Effector CD8-positive, alpha-beta T cell (primary cell): Measurements from ENCODE around the gene ZNF200.
"Not testable (repeated sequence)": the region's sequence is repeated elsewhere in the genome, so short reads cannot be mapped to it uniquely, and the experiment has no call there.

Experiments
- DNase-seq: peaks from one replicate; lab custom pipeline; 2025; lab: John Stamatoyannopoulos, UW
- total RNA-seq, 4 experiments: gene quantifications; one replicate each; lab custom pipeline; 2026; lab: John Stamatoyannopoulos, UW

The ZNF200 gene, protein sequence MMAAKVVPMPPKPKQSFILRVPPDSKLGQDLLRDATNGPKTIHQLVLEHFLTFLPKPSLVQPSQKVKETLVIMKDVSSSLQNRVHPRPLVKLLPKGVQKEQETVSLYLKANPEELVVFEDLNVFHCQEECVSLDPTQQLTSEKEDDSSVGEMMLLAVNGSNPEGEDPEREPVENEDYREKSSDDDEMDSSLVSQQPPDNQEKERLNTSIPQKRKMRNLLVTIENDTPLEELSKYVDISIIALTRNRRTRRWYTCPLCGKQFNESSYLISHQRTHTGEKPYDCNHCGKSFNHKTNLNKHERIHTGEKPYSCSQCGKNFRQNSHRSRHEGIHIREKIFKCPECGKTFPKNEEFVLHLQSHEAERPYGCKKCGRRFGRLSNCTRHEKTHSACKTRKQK
- total RNA-seq: 24.7 to 43.8 (median 28.0) reads per million in 4 experiments

DNA sequence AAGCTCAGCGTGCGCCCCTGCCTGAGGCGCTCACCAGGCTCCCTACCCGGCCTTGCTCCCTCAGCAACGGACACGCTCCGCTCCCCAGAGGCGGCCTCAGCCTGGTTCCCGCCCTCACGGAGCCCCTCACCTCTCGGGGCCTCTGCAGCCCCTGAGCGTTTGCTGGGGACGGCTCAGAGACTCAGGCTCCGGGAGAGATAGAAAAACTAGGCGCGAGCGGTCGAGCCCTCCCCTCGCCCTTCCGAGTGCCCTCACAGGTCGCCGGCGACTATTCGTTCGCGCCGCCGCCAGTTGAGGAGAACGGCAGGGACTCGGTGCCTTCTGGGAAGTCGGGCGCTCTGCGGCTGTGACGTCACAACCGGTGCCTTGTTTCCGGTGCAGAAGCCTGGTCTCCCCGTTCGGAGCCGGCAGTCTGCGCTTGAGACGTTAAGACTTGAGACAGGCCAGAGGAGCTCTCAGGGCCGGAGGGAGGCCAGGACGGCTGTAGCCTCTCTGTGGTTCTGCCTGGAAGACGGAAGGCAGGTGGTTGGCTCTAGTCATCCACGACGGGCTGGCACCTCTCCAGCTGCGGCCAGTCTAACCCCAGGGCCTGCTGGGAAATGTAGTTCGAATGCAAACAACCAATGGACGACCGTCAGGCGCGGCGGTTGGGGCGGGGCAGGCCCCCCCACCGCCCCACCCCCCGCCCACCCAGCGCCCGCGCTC lies at the start of gene ZNF200:
TSS of gene ZNF200 (minus strand) at position 302 of the 705 bp plus-strand sequence. CDS start 1,403 bp downstream, outside the sequence.
- peak; percentile 81 for DNase-seq

DNA sequence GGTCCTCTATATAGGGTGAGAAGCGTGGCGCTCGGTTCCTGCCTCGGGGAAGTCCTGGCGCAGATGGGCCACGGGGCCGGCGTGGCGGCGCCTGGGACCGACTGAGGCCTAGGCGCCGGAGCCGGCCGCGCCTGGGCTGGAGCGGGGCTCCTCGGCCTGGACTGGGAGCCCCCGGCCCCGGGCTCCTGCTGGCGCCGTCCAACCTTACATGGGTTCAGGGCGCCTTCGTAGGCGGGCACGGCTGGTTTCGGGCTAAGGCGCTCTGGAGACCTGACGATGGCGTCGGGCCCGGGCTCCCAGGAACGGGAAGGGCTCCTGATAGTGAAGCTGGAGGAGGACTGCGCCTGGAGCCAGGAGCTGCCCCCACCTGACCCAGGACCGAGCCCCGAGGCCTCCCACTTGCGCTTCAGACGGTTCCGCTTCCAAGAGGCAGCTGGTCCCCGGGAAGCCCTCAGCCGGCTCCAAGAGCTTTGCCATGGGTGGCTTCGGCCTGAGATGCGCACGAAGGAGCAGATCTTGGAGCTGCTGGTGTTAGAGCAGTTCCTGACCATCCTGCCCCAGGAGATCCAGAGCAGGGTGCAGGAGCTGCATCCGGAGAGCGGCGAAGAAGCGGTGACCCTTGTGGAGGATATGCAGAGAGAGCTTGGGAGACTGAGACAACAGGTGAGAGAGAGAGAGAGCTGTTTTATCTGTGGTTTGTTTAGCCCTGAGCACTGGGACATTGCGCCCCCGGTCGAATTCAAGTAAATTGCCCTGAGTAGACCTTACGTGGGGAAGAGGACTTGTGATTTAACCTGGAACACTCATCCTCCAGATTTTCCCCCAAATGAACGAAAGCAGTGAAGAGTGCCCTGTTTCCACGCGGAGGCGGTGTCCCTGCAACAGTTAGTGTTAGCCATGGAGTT lies 48.8 kb upstream of the ZNF200 start:
- no peak for DNase-seq

DNA sequence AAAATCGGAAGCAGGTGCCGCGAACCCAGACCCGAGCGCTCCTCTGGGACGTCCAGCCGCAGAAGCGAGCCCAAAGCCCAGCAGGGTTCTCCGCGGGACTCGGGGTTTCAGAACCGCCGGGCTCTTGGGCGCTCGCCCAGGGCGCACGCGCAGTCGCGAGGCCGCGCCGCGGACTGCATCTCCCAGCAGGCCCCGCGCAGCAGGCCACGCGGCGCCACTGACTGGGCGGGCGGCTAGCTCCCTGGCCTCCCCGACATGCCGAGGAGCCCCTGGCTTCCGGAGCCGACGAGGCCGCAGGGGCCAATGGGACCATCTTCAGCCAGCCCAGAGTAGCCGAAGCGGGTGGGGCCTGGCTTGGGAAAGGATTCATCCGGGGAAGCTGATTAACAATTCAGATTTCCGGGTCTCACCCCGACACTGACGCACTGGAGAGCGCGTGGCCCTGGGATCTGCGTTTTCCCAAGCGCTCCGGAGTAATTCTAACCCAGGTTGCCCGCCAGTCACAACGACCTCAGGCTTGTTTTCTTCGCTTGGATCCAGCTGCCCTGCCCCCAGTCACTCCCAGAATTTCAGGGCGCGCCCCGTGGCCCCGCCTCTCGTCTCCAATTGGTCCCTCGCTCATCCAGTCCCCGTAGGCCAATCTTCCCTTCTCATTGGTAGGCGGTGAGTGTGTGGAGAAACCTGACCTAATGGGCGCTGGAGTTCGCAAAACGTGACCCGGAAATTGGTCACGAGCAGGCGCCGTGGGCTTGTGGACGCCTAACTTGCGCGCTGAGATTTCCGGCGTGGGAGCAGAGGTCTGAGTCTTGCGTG lies 48.0 kb upstream of the ZNF200 start, which contains the start of gene ZNF263:
TSS of gene ZNF263 (plus strand) at position 762 of the 813 bp plus-strand sequence. CDS start 328 bp downstream, outside the sequence.
- peak; percentile 89 for DNase-seq

DNA sequence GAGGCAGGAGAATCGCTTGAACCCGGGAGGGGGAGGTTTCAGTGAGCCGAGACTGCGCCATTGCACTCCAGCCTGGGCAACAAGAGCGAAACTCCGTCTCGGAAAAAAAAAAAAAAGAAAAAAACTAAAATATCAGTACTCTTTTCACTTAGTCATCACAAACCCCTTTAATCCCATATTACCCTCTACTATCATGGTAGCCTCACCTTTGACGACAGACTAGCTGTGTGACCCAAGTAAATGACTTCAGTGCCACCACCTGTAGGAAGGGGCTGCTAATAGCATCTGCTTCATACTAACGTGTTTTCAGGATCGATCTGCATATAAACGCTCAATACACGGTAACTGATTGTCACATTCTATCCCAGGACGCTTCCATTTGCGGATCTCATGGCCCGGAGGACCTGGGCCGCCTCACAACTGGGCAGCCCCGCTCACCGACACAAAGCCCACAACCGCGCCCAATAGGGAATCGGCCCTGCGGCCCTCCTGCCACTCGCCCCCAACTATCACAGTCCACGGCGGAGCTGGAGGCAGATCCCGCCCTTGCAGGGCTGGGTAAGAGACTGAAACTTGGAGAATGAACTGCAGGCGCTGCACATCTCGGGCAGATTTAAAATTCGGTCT lies 47.3 kb upstream of the ZNF200 start:
- DNase-seq: no peak

DNA sequence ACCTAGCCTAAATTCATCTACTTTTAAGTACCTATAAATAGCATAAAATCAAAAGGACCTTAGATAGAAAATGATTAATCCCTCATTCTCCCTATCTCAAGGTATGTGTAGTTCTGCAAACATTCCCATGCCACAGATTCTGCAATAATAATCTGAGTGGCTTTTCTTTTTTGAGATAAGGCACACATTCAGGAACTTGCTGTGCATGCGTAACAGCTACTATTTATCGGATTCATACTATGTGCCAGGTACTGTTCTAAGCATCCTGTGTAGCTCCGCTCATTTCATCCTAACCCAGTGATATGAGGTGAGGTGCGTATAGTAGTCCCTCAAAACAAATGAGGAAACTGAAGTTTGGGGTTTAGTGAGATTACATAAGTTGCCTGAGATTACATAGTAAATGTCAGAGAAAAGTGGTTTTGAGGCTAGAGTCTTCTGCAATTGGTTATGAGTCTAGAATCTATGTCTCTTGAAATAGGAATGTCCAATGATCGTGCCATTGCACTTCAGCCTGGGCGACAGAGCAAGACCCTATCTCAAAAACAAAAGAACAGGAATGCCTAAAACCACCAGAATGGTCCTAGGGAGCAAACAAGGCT lies 46.4 kb upstream of the ZNF200 start:
- DNase-seq: no peak

DNA sequence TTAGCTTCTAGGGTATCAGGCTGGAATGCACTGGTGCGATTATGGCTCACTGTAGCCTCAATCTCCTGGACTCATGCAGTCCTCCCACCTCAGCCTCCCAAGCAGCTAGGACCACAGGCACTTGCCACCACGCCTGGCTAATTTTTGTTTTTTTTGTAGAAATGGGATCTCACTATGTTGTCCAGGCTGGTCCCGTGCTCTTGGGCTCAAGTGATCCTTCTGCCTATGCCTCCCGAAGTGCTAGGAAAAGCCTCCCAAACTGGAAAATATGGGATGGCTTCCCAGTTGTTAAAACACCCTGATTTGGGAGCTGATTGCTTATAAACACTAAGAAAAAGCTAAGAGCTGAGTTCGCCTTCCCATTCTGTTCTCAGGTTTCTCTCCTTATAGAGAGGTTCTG lies 41.7 kb upstream of the ZNF200 start:
- no peak for DNase-seq

DNA sequence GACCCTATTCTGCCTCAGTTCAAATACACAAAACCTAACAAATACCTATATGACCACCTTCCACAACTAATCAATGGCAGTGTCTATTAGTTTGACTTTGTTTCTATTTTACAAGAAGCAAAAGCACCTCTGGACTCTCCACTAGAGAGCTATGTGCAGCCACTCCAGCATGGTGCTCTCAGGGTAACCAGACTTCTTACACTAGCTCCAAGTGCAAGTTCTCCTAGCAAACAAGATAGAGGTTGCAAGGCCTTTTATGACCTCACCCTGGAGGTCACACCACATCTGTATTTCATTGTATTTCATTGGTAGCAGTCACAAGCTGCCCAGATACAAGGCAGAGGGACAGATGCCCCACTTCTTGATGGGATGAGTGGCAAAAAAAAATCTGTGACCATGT lies 40.0 kb upstream of the ZNF200 start:
- DNase-seq: no peak

DNA sequence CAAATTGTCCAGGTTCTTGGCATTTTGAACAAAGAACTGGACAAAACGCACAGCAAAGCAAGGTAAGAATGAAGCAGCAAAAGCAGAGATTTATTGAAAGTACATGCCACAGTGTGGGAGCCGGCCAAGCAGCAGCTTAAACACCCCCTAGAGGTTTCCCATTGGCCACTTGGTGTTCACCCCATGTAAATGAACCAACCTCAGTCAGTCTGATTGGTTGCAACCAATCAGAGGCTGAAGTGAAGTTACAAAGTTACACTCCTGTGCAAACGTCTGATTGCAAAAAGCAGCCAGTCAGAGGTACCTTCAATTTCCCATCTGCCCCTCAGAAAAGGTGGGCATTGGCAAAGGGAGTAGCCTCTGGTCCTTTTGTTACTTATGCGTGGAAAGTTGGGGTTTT lies 39.5 kb upstream of the ZNF200 start:
- DNase-seq: no peak

DNA sequence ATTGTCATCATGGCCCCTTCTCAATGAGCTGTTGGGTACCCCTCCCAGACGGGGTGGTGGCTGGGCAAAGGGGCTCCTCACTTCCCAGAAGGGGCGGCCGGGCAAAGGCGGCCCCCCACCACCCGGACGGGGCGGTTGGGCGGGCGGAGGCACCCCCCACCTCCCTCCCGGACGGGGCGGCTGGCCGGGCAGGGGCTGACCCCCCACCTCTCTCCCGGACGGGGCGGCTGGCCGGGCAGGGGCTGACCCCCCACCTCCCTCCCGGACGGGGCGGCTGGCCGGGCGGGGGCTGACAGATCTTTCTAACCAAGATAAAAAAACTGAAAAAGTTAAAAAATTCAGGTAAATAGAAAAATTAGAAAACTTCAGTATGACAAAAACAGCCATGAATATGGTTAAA lies 36.3 kb upstream of the ZNF200 start:
- not testable (repeated sequence) for DNase-seq

DNA sequence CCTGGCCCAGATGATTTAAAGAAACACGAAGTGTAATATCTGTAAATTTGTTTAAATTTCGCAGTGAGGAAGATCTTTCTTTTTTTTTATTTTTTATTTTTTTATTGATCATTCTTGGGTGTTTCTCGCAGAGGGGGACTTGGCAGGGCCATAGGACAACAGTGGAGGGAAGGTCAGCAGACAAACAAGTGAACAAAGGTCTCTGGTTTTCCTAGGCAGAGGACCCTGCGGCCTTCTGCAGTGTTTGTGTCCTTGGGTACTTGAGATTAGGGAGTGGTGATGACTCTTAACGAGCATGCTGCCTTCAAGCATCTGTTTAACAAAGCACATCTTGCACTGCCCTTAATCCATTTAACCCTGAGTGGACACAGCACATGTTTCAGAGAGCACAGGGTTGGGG lies 35.8 kb upstream of the ZNF200 start:
- not testable (repeated sequence) for DNase-seq

DNA sequence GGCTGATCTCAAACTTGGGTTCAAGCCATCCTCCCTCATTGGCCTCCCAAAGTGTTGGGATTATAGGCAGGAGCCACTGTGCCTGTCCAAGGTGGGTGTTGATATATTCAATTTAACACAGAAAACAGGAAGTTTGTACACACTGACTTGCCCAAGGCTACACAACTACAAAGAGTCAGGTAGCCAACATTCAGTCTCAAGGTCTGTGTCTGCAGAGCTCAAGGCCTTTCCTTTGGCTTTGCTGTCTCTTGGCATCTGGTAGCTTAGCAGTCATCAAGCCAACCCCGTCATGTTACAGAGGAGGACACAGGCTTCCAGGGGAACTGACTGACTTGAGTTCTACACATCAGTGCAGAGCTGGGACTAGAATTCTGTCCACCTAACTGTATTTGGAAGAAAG lies 33.3 kb upstream of the ZNF200 start:
- DNase-seq: no peak

DNA sequence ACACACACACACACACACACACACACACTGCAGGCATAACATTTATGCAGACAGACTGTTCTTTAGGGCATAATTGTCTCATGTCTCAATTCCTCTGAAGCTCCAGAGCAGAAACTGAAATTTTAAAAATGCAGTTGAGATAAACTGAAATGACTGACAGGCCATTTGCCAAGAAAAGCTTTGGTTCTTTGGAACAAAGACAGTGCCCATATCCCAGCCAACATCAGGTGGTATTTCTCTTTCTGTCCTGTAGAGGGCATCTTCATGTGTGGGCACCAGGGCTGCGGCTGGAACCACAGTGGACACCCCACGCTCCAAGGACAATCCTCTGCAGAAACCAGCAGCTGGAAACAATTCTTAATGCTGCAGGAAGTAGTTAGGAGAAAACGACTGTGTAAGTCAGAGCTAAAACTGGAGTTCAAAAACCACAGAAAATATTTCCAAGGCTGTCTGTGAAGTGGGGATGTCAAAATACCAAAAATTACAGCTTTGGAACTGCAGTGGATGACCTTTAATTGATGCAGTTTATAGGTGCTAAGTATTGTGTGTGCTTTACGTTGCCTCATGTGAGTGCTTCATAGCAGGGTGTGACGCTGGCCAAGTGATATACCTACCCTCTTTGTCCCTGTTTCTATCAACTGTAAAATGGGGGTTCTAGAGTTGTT lies 32.0 kb upstream of the ZNF200 start:
- no peak for DNase-seq

DNA sequence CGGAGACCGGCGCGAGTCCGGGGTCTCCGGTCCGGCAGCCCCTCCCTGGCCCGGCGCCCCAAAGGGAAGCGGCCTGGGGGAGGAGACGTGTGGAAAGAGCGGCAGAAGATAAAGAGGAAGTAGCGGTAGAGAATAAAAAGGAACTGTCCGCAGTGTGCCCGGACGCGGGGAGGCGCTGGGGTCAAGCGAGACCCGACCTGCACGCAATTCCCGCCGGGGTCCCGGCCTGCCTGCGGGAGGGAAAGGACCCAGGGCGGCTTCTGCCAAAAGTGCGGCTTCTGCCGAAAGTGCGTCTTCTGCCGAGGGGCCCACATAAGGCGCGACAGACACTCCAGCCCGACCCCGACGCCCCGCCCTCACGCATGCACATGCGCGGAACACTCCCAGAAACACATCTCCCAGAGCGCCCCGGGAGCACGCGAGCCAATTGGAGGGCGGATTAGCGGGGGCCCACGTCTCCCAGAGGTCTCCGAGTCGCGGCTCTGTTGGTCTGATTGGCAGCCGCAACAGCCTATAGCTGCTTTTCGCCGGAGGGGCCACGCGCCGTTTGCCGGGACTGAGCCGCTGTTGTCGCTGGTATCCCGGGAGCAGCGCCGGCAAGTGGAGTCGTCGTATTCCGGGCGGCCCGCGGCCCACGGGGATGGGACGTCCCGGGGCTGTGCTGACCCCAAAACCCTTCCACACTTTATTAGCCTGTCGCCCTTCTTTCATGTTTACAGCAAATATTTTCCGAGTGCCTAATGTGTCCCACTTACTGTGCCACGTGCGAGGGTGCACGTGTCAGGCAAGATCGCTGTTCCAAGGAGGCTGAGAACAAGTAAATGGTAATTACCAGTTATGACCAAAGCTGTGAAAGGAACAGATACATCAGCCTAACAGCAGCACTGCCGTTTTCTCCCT lies 29.4 kb upstream of the ZNF200 start:
- peak; percentile 97 for DNase-seq

DNA sequence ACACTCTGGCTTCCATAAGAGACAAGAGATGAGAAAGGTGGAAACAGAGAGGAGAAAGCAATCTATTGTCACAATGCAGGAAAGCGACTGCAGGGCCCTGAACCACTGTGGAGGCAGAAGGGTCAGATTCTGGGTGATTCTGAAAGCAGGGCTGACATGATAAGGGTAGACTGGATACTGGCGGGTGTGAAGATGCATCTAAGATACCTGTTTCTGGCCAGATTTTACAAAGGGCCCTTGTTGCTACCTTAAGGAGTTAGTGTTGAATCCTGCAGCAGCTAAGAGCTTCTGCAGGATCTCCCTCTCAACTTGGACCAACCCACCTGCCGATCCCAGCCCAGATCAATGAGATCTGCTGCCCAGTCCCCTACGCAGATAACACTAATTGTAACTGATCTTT lies 27.6 kb upstream of the ZNF200 start:
- no peak for DNase-seq

DNA sequence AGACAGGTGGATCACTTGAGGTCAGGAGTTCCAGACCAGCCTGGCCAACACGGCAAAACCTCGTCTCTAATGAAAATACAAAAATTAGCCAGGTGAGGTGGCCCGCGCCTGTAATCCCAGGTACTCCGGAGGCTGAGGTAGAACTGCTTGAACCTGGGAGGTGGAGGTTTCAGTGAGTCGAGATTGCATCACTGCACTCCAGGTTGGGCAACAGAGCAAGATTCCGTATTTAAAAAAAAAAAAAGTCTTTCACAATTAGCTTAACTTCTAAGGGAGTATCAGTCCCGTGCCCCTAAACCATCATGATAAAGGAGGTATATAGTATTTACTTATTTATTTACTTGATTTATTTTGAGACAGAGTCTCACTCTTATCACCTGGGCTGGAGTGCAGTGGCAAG lies 24.9 kb upstream of the ZNF200 start:
- no peak for DNase-seq

DNA sequence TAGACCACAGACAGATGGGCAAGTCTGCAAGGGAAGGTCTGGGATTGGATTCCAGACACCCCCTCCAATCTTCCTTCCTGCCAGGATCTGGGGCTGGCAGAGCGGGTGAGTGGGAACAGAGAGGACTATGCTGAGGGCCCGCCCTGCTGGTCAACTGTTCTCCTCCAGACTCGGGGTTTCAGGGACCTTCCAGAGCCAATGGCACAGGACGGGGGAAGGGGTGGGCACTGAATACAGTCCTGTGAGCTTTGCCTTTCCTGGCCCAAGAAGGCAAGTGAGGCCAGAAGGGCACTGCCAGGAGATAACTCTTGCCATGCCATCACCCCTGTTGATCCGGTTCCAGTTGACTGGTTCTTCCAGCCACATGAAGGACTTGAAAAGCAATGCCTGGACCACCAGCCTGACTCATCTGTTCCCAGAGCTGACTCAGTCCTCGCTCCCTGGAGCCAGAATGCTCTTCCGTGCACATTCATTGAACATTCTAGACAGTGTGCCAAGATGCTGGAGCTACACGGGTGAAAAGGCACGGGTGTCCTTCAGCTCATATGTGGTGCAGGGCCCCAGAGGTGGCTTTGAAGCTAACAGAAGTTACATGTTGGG lies 22.0 kb upstream of the ZNF200 start:
- DNase-seq: no peak

DNA sequence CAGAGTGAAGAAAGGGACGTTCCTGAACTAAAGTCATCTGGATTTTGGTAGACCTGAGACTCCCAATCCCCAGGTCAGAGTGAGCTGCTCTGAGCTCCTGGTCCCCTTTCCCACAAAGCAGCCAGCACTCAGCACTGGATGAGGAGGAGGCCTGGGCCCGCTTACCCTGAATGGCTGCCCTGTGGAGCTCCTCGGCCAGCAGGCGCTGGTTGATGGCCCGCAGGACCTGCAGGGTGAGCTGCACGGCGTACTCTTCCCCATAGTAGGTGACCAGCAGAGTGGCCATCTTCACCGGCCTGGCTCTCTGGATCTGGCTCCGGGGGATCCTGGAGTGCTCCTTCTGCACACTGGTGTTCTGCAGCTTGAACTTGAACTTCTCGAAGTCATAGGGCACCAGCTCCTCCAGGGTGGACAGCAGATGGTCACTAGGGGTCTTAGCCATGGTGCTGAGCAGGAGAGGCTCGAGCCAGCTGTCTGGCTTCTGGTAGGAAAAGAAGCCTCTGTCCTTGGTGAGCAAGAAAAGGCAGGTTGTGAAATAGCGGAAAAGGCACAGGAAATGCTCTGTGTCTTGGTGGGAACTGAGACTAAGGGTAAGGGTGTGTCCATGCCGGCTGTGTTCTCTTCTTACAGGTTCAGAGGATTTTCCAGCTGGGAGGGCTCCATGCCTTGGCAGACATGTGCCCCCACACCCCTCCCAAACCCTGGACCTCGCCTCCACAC lies 21.3 kb upstream of the ZNF200 start, which contains the start of gene MEFV:
TSS of gene MEFV (minus strand) at position 488 of the 720 bp plus-strand sequence. CDS start at position 442, 46 bp downstream.
- no peak for DNase-seq
